Measurements from ENCODE around the gene CDC25A.

The CDC25A gene

GRCh38 chr3:48141604-48142137 is 46.5 kb downstream of the CDC25A start:
- Histone ChIP-seq H3K79me2 (ENCODE audit: insufficient read depth, low read length) (no peaks in the 10 kb centered on the region), H3K27ac (ENCODE audit: low read depth, low read length, poor library complexity, severe bottlenecking) (no peak overlapping the region), H3K9me2 (ENCODE audit: low read depth, low read length) (no peaks in the 10 kb centered on the region), H3K36me3 (ENCODE audit: insufficient read depth, low read length) (no peaks in the 10 kb centered on the region), H3K9me3 (ENCODE audit: low read length) (no peaks in the 10 kb centered on the region), H3K4me2 (ENCODE audit: low read length) (no peak overlapping the region), H4K20me1 (ENCODE audit: insufficient read depth, low read length) (no peaks in the 10 kb centered on the region), H3K4me1 (ENCODE audit: insufficient read depth, low read length, severe bottlenecking) (peaks cover 15% of the 10 kb centered on the region), H3F3A (ENCODE audit: insufficient read depth, low read length) (no peaks in the 10 kb centered on the region), H3K4me3 (ENCODE audit: low read depth, low read length, poor library complexity, severe bottlenecking) (no peak overlapping the region), H2AFZ (ENCODE audit: low read length) (no peak overlapping the region), H3K9ac (ENCODE audit: low read length) (no peak overlapping the region), H3K27me3 (ENCODE audit: insufficient read depth, low read length) (no peaks in the 10 kb centered on the region)
- TF ChIP-seq EZH2 (IDR thresholded peaks at IDR 0.05; ENCODE audit: borderline replicate concordance, low read length) (no peak), CTCF (IDR thresholded peaks at IDR 0.05; ENCODE audit: low read length) (no peak)

- Histone ChIP-seq H3K36me3 (ENCODE audit: insufficient read depth, low read length) (no peaks in the 10 kb centered on the region), H2AFZ (ENCODE audit: low read length) (no peak overlapping the region), H3K9me3 (ENCODE audit: low read length) (no peaks in the 10 kb centered on the region), H3K27me3 (ENCODE audit: insufficient read depth, low read length) (no peaks in the 10 kb centered on the region), H3K79me2 (ENCODE audit: insufficient read depth, low read length) (no peaks in the 10 kb centered on the region), H3K27ac (ENCODE audit: low read depth, low read length, poor library complexity, severe bottlenecking) (no peak overlapping the region), H3K4me2 (ENCODE audit: low read length) (no peak overlapping the region), H3K9ac (ENCODE audit: low read length) (no peak overlapping the region), H4K20me1 (ENCODE audit: insufficient read depth, low read length) (no peaks in the 10 kb centered on the region), H3K4me3 (ENCODE audit: low read depth, low read length, poor library complexity, severe bottlenecking) (no peak overlapping the region), H3K4me1 (ENCODE audit: insufficient read depth, low read length, severe bottlenecking) (peaks cover 15% of the 10 kb centered on the region), H3F3A (ENCODE audit: insufficient read depth, low read length) (no peaks in the 10 kb centered on the region), H3K9me2 (ENCODE audit: low read depth, low read length) (no peaks in the 10 kb centered on the region)
- no peak for TF ChIP-seq EZH2 (IDR thresholded peaks at IDR 0.05; ENCODE audit: borderline replicate concordance, low read length)
- no peak for TF ChIP-seq CTCF (IDR thresholded peaks at IDR 0.05; ENCODE audit: low read length)
Observed at GRCh38 chr3:48140936-48141603, 47.1 kb downstream of the CDC25A start.

- no peaks in the 10 kb centered on the region for H4K20me1 ChIP-seq (ENCODE audit: insufficient read depth, low read length)
- no peaks in the 10 kb centered on the region for H3K9me3 ChIP-seq (ENCODE audit: low read length)
- no peak overlapping the region for H3K9ac ChIP-seq (ENCODE audit: low read length)
- no peak for TF ChIP-seq CTCF (IDR thresholded peaks at IDR 0.05; ENCODE audit: low read length)
- no peak for TF ChIP-seq EZH2 (IDR thresholded peaks at IDR 0.05; ENCODE audit: borderline replicate concordance, low read length)
- peaks cover 15% of the 10 kb centered on the region for H3K4me1 ChIP-seq (ENCODE audit: insufficient read depth, low read length, severe bottlenecking)
- H2AFZ ChIP-seq (ENCODE audit: low read length), result no peak overlapping the region
- H3K27me3 ChIP-seq (ENCODE audit: insufficient read depth, low read length), result no peaks in the 10 kb centered on the region
- no peak overlapping the region for H3K4me3 ChIP-seq (ENCODE audit: low read depth, low read length, poor library complexity, severe bottlenecking)
- peak overlapping the region; percentile 26; the same call in 1 of the 2 replicates for H3K4me2 ChIP-seq (ENCODE audit: low read length)
- no peak overlapping the region for H3K27ac ChIP-seq (ENCODE audit: low read depth, low read length, poor library complexity, severe bottlenecking)
- no peaks in the 10 kb centered on the region for H3K79me2 ChIP-seq (ENCODE audit: insufficient read depth, low read length)
- H3K9me2 ChIP-seq (ENCODE audit: low read depth, low read length), result no peaks in the 10 kb centered on the region
- no peaks in the 10 kb centered on the region for H3F3A ChIP-seq (ENCODE audit: insufficient read depth, low read length)
- H3K36me3 ChIP-seq (ENCODE audit: insufficient read depth, low read length), result no peaks in the 10 kb centered on the region
Observed at GRCh38 chr3:48140336-48140757, 47.9 kb downstream of the CDC25A start.
